Hematopoietic multipotent progenitor cell treated with erythropoietin and hydrocortisone succinate and interleukin-3 and kit ligand, for 17 days (in vitro differentiated cells): ENCODE measurements around the gene ROMO1.
"Not testable (repeated sequence)": the region's sequence is repeated elsewhere in the genome, so short reads cannot be mapped to it uniquely, and the experiment has no call there.

Experiments used
- DNase-seq: peaks from one replicate; pipeline ENCODE4 v3.0.0-alpha.2; 2015; ENCODE audit warnings: low spot score

Gene ROMO1

GRCh38 chr20:35711588-35712209 lies 12.5 kb downstream of the ROMO1 start:
- no peak for DNase-seq

DNA sequence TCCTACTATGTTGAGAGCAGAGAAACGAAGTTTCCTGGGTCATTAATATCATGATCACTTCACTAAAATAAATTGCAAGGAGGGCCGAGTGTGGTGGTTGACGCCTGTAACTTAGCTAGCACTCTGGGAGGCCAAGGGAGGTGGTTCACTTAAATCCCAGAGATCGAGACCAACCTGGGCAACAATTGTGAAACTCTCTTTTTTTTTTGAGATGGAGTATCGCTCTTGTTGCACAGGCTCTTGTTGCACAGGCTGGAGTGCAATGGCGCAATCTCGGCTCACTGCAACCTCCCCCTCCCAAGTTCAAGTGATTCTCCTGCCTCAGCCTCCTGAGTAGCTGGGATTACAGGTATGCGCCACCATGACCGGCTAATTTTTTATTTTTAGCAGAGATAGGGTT lies 13.9 kb downstream of the ROMO1 start:
- not testable (repeated sequence) for DNase-seq

GRCh38 chr20:35714127-35714526 lies 14.9 kb downstream of the ROMO1 start:
- no peak for DNase-seq

DNA sequence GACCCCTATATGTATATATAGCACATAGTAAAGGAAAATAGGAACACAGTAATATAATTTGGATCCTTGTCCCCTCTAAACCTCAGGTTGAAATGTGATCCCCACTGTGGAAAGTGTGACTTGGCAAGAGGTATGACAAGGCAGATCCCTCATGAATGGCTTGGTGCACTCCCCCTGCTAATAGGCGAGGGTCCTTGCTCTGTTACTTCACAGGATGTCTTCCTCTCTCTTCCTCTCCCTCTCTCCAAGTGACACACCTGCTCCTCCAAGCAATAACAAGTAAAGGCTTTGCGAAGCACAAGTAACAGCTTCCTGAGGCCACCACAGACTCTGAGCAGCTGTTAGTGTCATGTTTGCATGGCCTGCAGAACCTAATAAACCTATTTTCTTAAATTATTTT lies 16.4 kb downstream of the ROMO1 start:
- no peak for DNase-seq

DNA sequence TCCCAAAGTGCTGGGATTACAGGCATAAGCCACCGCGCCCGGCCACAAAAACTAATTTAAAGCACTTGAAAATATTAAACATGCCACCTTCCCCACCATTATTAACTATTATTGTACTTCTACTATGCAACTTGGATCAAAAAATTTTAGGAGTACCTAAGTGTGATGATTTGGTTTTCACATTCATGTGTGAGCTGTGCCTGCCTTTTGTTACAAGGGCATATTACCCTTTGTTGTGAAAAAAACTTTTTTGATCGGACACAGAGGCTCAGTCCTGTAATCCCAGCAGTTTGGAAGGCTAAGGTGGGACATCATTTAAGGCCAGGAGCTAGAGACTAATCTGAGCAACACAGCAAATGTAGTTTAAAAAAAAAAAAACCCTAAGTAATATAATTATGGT lies 17.1 kb downstream of the ROMO1 start:
- no peak for DNase-seq

GRCh38 chr20:35718321-35718720 lies 19.1 kb downstream of the ROMO1 start:
- not testable (repeated sequence) for DNase-seq

DNA sequence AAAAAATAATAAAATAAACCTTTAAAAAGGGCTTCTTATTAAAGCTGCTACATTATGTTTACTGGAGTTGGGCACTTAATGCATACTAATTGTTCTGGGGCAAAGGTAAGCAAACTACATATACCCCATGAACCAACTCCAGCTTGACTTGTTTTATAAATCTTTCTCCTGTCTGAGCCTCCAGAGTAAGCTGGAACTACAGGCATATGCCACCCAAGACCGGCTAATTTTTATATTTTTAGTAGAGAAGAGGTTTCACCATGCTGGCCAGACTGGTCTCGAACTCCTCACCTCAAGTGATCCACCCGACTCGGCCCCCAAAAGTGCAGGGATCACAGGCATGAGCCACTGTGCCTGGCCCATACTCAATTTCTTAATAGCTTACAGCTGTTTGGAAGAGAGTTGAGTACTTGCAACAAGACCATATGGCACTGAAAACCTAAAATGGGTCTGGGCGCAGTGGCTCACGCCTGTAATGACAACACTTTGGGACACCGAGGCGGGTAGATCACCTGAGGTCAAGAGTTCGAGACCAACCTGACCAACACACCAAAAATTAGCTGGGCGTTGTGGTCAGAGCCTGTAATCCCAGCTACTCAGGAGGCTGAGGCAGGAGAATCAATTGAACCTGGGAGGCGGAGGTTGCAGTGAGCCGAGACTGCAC lies 19.9 kb downstream of the ROMO1 start:
- no peak for DNase-seq

DNA sequence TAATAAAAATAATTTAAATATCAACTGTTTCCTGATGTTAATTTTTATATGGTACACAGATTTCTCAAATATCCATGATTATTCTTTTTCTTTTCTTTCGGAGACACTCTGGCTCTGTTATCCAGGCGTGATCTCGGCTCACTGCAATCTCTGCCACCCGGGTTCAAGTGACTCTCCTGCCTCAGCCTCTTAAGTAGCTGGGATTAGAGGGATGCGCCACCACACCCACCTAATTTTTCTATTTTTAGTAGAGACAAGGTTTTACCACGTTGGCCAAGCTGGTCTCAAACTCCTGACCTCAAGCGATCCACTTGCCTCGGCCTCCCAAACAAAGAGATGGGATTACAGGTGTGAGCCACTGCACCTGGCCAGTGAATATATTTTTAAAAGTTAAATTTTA lies 20.5 kb downstream of the ROMO1 start:
- DNase-seq: no peak

DNA sequence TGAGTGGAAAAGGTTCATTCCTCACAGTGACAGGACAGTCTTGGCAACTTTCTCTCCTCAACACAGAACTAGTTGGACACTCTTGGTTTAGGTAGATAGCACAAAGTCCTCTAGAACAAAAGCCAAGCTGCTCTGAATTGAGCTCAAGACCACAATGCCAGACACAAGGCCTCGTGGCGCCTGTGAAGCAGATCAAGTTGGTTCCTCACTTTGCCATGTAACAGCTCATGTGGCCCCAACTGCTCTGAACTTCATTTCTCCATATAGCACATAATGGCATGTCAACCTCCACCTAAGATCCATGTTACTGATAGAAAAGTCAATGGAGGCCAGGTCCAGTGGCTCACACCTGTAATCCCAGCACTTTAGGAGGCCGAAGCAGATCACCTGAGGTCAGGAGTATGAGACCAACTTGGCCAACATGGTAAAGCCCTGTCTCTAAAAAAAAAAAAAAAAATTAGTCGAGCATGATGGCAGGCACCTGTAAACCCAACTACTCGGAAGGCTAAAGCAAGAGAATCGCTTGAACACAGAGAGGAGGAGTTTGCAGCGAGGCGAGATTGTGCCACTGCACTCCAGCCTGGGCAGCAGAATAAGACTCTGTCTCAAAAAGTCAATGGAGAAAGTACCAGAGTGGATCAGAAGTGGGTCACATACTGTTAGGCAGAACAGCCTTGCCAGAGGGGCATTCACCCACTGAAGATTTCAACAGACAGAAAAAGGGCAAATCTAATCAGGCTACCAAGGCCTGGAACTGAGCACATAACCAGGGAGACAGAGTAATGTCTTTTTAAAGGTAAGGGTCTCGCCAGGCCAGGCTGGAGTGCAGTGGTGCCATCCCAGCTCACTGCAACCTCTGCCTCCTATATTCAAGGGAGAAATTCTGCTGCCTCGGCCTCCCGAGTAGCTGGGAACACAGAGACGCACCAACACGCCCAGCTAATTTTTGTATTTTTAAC lies 21.2 kb downstream of the ROMO1 start:
- no peak for DNase-seq

DNA sequence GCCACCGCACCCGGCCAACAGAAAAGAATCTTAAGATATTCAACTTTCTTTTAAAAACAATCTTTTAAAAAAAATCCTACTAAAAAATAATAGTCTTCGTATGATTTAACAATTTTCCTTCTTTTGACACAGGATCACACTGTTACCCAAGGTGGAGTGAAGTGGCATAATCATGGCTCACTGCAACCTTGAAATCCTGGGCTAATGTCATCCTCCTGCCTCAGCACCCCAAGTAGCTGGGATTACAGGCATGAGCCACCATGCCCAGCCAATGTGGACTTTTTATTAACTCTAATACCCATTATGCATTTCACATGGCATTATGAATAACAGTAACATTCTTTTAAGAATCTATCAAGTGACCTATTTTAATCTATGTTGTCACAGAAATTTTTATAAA lies 22.0 kb downstream of the ROMO1 start:
- DNase-seq: no peak

DNA sequence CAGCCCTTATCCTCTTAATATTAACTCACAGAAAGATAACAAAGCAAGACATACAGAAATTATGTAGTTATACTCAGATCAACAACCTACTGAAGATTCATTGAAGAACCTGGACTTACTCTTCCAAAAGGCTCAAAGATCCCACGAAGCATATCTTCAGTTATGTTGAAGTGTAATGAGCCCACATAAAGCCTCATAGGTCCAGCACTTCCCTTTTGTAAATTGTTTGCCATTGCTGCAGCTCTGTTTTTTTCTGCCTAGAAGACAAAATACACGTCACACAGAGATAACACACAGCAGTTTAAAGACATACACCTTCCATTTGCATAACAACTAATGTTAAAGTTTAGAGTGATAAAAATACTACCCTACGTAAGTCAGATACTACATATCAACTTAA lies 22.4 kb downstream of the ROMO1 start:
- DNase-seq: no peak

GRCh38 chr20:35723275-35723639 lies 24.1 kb downstream of the ROMO1 start:
- DNase-seq: not testable (repeated sequence)

DNA sequence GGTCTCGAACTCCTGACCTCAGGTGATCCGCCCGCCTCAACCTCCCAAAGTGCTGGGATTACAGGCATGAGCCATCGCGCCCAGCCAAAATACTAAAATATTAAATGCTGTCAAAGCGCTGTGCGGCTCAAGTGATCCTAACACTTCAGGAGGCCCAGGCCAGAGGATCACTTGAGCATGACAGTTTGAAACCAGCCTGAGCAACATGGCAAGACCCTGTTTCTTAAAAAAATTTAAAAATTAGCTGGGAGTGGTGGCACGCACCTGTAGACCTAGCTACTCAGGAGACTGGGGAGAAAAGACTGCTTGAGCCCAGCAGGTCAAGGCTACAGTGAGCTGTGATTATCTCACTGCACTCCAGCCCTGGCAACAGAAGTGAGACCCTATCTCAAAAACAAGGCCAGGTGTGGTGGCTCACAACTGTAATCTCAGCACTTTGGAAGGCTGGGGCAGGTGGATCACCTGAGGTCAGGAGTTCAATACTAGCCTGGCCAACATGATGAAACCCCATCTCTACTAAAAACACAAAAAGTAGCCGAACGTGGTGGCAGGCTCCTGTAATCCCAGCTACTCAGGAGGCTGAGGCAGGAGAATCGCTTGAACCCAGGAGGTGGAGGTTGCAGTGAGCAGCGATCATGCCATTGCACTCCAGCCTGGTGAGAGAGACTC lies 24.6 kb downstream of the ROMO1 start:
- DNase-seq: not testable (repeated sequence)

GRCh38 chr20:35724321-35725230 lies 25.4 kb downstream of the ROMO1 start:
- DNase-seq: no peak

DNA sequence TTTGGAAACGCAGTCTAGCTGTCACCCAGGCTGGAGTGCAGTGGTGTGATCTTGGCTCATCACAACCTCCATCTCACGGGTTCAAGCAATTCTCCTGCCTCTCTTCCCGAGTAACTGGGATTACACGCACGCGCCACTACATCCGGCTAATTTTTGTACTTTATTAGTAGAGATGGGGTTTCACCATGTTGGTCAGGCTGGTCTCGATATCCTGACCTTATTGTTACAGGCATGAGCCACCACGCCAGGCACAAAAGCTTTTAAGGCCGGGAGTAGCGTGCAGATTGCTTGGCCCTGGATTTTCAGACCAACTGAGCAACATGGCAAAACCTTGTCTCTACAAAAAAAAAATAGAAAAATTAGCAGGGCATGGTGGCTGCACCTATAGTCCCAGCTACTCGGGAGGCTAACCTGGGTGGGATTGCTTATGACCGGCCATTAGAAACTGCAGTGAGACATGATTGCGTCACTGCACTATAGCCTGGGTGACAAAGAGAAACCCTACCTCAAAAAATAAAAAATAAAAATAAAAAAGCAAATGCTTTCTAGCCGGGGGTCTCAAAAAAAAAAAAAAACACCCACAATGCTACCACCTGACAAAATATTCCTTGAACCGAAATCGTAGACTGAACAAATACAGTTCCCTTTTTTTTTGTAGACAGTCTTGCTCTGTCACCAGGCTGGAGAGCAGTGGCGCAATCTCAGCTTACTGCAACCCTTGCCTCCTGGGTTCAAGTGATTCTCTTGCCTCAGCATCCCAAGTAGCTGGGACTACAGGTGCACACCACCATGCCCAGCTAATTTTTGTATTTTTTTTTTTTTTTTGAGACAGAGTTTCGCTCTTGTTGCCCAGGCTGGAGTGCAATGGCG lies 27.9 kb downstream of the ROMO1 start:
- no peak for DNase-seq

DNA sequence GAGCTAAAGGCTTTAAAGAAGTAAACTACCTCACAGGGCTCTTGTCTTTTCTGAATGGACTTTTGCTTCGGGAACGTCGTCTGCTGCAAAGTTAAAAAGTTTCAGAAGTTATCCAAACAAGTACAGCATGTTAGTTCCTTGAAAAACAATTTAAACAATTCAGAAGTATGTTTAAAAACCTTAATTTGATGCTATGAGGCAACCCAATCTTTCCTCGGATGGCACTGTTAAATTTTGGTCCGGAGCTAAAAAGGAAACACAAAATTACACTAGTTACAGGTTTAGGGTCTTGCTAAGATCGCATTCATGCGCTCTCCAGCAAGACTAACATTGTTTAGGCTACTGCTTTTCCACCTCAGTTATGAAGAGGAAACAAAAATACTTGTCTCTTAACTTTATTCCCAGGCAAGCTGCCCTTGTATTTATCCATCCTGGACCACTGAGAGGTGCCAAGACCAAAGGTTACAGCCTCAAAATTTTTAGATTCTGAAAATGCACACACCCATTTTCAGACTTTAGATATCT lies 30.1 kb downstream of the ROMO1 start:
- DNase-seq: no peak

- no peak for DNase-seq
Measured at GRCh38 chr20:35729836-35730582, 30.8 kb downstream of the ROMO1 start.

DNA sequence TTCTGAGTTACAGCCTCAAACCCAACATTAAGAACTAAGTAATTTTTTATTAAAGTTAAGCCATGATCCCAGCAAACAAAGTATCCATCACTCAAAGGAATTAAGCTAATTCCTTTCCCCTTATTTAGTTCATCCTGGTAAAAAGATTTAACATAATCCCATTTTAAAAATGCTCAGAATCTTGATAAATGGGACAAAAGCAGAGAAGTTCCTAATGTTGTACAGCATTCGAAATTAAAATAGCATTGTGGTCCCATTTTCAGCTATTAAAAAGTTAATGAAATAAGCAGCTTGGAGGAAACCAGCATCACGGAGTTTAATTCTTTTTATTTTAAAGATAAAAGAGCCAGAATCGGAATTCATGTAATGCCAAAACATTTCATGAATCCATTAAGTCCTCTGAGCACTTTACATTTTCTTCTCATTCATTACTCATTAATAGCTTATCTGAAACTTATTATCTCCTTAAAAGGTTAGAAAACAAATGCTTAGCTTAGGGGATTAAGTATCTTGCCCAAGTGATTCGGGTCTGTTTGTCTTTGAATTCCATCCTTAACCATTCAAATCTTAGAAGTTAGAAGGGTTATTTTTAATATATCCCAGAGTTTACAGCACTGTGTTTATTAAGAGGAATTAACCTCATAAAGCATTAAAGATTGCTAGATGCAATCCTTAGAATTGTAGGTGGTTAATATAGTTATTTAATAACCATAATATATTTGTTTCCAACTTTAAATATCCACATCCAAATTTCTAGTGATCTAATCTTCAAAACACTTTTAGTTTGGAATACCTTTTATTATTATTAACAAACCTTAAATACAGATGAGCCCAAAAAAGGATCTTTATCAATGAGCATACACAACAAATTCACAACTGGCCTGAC lies 31.6 kb downstream of the ROMO1 start:
- DNase-seq: no peak

DNA sequence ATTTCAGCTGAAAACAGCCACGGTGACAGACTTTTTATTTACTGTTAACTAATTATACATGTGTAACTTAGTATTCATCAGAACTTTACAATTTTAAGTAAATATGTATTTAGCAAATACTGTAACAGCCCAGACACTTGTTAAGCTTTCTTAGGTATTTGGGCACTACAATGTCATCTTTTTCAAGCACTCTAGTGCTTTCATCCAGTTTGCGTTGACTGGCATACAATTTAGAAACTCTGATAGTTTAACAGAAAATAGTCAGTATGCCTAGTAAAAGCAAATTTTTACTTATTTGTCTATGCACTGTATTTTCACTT lies 32.2 kb downstream of the ROMO1 start:
- no peak for DNase-seq
